NCI-H1694 treated with DMSO at 0.1 percent for 48 hours (cell line): Measurements from ENCODE around the gene ZNF311.
A peak's percentile ranks its signal among the peaks of the same experiment; 100 is the strongest.
"Not testable (repeated sequence)": the region's sequence is repeated elsewhere in the genome, so short reads cannot be mapped to it uniquely, and the experiment has no call there.

Experiments
- DNase-seq: peaks from one replicate; lab custom pipeline; 2025; lab: John Stamatoyannopoulos, UW

ZNF311 gene

GRCh38 chr6:28953585-28954258, 51.4 kb downstream of the ZNF311 start:
- no peak for DNase-seq

GRCh38 chr6:28953039-28953584, 52.0 kb downstream of the ZNF311 start:
- DNase-seq, result peak; percentile 40

- DNase-seq, result not testable (repeated sequence)
Measured at GRCh38 chr6:28949656-28950195, 55.4 kb downstream of the ZNF311 start.

GRCh38 chr6:28948782-28949486, 56.2 kb downstream of the ZNF311 start:
- DNase-seq, result no peak

- no peak for DNase-seq
Measured at GRCh38 chr6:28947831-28948270, 57.3 kb downstream of the ZNF311 start.

- DNase-seq, result no peak
Measured at GRCh38 chr6:28947067-28947765, 57.9 kb downstream of the ZNF311 start.

GRCh38 chr6:28945349-28945748, 59.8 kb downstream of the ZNF311 start:
- no peak for DNase-seq
